Fibroblast of the aortic adventitia (primary cell): ENCODE data around the gene USP37. TPM values are rescaled to one million over a fixed set of nuclear protein-coding genes. Genes with fewer than 3 reads are reported as not detected.

ENCODE experiments used
- DNase-seq: peaks from one replicate; pipeline ENCODE4 v3.0.0-alpha.2; 2010; ENCODE audit warnings: low read depth
- H3K4me3 ChIP-seq: 2 replicates; pipeline ENCODE4 v1.5.1; 2011; ENCODE audit warnings: low read depth, mild to moderate bottlenecking, control low read depth, low read length, moderate library complexity
- total RNA-seq: library from RNA; depleted of rRNA; stranded (reverse); fragments of >200 nt; gene quantifications from 2 replicates; pipeline ENCODE4 v1.2.3, GENCODE V29; 2012; ENCODE audit warnings: low replicate concordance
- TF ChIP-seq, protein P1 (sequence below): IDR thresholded peaks from 2 replicates; pipeline ENCODE4 v1.5.1; 2011; ENCODE audit warnings: mild to moderate bottlenecking, low read length, control low read depth, inconsistent platforms; ENCODE audit not compliant: insufficient read depth

The USP37 gene
- total RNA-seq, 1 donor: 16.1 TPM

DNA sequence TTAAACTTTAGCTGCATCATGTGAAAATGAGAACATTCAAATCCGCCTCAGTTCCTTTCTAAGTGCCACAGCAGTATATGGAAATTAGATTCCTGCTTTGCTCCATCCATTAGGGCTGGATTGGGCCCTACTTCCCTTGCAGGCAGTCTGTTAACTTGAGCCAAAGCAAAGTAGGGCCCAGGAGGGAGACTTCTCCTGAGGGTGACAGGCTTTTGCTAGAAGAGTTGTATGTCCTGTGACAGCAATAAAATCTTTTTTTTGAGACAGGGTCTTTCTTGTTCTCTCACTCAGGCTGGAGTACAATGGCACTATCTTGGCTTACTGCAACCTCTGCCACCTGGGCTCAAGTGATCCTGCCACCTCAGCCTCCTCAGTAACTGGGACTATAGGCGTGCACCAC is 121.1 kb downstream of the USP37 start:
- no peak overlapping the region for H3K4me3 ChIP-seq
- TF ChIP-seq, protein P1, sequence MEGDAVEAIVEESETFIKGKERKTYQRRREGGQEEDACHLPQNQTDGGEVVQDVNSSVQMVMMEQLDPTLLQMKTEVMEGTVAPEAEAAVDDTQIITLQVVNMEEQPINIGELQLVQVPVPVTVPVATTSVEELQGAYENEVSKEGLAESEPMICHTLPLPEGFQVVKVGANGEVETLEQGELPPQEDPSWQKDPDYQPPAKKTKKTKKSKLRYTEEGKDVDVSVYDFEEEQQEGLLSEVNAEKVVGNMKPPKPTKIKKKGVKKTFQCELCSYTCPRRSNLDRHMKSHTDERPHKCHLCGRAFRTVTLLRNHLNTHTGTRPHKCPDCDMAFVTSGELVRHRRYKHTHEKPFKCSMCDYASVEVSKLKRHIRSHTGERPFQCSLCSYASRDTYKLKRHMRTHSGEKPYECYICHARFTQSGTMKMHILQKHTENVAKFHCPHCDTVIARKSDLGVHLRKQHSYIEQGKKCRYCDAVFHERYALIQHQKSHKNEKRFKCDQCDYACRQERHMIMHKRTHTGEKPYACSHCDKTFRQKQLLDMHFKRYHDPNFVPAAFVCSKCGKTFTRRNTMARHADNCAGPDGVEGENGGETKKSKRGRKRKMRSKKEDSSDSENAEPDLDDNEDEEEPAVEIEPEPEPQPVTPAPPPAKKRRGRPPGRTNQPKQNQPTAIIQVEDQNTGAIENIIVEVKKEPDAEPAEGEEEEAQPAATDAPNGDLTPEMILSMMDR: no peak
- DNase-seq: no peak

DNA sequence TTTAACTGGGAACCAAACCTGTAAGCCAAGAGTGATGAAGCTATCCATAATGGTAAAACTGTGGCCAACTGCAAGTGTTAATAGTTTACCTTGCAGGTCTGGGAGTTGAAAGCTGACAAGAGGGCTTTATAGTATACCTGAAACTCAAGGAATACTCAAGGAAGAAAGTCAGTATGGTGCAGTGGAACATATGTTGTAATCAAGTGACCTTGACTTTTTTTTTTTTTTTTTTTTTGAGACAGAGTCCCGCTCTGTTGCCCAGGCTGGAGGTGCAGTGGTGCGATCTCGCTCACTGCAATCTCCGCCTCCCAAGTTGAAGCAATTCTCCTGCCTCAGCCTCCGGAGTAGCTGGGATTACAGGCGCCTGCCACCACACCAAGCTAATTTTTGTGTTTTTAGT is 121.6 kb downstream of the USP37 start:
- TF ChIP-seq, protein P1: no peak
- no peak overlapping the region for H3K4me3 ChIP-seq
- no peak for DNase-seq

DNA sequence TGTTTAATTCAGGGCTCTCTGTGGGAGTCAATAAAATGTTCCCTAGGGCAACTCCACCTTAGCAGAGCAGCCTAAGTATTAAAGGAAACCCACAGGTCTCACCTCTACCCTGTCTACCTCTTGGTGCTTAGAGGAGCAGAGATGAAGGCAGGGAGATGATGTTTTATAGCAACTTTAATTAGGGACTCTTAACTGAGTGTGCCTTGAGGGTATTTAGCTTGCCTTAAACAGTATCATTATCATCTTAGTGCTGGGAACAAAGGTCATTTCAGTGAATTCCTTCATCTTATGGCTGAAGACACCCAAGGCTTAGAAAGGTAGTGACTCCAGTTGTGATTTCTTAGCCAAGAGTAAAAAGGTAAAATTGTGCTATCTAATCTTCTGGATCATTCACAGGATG is 122.5 kb downstream of the USP37 start:
- H3K4me3 ChIP-seq: no peak overlapping the region
- no peak for DNase-seq
- TF ChIP-seq, protein P1: no peak

DNA sequence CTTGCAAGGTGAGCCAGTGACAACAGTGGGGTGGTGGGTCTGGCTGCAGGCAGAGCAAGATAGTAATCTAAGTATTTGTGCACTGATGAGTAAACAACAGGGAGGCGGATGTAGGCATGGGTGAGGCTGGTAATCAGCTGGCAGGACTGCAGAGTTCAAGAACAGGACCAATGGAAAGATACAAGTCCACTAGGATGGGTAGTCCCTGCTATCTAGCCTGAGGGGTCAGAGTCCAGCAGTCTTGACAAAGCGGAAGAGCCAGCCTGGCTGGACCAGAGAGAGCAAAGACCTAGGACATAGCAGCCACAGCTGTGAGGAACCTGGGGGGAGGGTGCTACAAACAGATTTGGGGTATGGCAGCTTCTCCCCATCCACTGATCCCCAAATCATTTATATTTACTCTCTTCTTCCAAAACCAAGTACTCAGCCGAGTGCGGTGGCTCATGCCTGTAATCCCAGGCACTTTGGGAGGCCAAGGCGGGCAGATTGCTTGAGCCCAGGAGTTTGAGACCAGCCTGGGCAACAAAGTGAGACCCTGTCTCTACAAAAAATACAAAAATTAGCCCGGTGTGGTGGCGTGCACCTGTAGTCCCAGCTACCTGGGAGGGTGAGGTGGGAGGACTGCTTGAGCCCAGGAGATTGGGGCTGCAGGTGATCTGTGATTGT is 123.3 kb downstream of the USP37 start:
- TF ChIP-seq, protein P1: no peak
- no peak for DNase-seq
- no peak overlapping the region for H3K4me3 ChIP-seq

DNA sequence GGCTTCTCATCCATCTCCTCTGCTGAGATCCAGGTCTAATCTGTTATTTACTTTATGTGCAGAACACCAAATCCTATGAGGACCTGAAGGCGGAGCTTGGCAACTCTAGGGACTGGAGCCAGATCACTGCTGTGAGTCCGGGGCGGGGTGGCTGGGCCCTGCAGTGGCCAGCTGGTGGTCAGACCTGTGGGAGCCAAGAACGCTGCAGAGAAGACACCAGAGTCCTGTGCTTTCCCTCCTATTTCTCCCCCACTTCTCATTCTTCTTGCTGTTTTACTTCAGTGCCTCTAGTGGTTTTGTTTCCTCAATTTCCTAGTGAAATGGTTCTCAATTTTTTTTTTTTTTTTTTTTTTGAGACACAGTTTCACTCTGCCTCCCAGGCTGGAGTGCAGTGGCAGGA is 129.6 kb downstream of the USP37 start:
- DNase-seq: peak; percentile 5
- TF ChIP-seq, protein P1: no peak
- H3K4me3 ChIP-seq: no peak overlapping the region

DNA sequence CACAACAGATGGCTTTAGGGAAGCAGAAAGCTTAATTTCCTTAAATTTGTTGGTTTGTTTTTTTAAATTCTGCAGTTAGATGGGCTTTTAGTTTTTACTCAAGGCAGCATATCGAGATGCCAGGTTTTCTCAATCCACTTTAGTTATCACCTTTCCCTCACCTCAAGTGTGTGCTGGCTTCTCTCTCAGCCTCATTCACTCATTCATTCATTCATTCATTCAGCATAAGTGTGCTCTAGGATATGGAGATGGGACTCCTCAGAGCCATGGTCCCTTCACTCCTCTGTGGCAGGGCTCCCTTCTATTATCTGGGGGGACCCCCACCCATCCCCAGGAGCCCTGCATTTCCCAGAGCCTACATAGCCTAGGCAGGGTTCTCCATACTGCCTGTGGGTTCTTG is 130.2 kb downstream of the USP37 start:
- TF ChIP-seq, protein P1: no peak
- no peak overlapping the region for H3K4me3 ChIP-seq
- DNase-seq: no peak

DNA sequence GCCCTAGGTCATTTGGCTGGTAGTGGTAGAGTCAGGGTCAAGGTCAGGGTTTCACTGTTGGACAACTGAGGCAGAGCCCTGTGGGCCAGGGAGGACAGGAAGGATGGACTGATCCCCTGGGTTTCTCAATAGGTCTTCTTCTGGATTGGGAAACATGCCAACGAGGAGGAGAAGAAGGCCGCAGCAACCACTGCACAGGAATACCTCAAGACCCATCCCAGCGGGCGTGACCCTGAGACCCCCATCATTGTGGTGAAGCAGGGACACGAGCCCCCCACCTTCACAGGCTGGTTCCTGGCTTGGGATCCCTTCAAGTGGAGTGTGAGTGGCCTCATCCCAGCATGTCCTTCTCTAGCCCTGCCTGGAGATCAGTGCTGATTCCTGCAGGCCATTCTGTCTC is 131.2 kb downstream of the USP37 start:
- no peak for DNase-seq
- no peak overlapping the region for H3K4me3 ChIP-seq
- TF ChIP-seq, protein P1: no peak
